ENCODE measurements around the gene PLXNB1.

DNA sequence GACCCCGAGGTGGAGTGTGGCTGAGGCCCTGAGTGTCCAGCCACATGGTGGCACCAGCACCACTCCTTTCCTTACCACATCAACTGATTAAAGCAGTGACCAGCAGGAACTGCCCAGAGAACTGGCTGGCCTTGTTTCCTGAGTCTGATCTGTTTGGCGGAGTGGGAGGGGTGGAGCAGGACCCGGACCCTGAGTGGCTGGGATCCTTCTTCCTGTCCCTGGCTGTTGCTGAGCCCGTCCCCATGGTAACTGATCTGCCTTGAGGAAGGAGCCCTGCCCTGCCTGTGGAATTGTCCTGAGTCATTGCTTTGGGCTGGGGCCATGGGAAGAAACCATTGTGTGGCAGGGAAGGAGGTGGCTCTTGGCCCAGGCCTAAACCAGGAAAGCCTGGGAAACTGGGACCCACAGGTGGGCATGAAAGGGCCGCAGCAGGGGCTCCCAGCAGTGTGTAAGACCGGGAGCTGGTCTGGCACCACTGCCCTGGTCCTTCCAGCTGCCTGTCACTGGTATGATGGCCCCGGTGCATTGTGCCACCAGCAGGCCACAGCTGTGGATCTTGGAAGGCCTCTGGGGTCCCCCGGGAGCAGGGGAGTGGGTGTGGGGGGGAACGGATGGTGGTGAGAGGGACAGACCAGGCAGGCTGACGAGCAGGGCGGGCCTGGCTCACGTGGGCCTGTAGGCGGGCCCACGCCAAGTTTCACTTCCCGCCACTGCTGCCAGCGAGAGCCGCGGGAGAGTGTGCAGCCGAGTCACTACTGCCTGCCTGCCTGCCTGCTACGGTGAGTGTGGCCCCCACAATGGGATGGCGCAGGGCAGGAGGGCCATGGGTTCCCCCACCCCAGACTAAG, 35.9 kb upstream of the PLXNB1 start:
- TF ChIP-seq, protein P1, sequence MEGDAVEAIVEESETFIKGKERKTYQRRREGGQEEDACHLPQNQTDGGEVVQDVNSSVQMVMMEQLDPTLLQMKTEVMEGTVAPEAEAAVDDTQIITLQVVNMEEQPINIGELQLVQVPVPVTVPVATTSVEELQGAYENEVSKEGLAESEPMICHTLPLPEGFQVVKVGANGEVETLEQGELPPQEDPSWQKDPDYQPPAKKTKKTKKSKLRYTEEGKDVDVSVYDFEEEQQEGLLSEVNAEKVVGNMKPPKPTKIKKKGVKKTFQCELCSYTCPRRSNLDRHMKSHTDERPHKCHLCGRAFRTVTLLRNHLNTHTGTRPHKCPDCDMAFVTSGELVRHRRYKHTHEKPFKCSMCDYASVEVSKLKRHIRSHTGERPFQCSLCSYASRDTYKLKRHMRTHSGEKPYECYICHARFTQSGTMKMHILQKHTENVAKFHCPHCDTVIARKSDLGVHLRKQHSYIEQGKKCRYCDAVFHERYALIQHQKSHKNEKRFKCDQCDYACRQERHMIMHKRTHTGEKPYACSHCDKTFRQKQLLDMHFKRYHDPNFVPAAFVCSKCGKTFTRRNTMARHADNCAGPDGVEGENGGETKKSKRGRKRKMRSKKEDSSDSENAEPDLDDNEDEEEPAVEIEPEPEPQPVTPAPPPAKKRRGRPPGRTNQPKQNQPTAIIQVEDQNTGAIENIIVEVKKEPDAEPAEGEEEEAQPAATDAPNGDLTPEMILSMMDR (IDR thresholded peaks at IDR 0.05; ENCODE audit: borderline replicate concordance, extremely low read depth, low read length, poor library complexity, severe bottlenecking), result peak; percentile 47
- no peak for TF ChIP-seq EZH2 (IDR thresholded peaks at IDR 0.05; ENCODE audit: borderline replicate concordance, low read depth, low read length, severe bottlenecking)
